ENCODE measurements around the gene MTG1. TPM values are rescaled to one million over a fixed set of nuclear protein-coding genes. Genes with fewer than 3 reads are reported as not detected.
"Not testable (repeated sequence)": the region's sequence is repeated elsewhere in the genome, so short reads cannot be mapped to it uniquely, and the experiment has no call there.

MTG1 gene
- polyA plus RNA-seq, 6 donors from 2014 or later, result 41.1 to 82.6 (median 47.3) TPM

DNA sequence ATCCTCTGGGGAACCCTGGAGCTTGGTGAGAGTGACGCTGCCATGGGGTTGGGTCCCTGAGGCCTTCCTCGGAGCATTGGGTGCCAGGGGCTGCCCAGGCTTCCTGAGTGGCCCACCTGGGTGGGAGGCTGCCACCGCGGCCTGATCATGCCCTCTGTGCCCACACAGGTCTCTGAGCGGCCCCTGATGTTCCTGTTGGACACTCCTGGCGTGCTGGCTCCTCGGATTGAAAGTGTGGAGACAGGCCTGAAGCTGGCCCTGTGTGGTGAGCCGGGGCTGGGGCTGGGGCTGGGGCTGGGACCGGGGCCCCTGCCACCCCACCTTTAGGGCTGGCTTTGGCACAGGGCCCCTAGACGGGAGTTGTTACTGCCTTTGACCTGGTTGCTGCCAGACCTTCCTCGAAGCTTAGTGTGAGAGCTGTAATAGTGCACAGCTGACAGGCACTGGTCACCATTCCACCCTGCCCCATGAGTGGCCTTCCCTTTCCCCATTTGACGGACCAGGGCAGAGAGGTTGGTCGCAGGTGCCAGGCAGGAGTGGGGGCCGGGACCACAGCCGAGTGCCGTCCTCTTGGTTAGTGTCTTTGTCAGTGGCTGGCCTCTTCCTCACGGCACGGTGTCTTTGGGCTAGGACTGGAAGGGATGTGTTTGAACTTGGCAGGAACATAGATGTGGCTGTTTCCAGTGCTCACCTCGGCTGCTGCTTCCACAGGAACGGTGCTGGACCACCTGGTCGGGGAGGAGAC is 8.2 kb downstream of the MTG1 start:
- peak overlapping the region in 1 of 6 donors; percentile 28 for H3K27ac Mint-ChIP-seq

DNA sequence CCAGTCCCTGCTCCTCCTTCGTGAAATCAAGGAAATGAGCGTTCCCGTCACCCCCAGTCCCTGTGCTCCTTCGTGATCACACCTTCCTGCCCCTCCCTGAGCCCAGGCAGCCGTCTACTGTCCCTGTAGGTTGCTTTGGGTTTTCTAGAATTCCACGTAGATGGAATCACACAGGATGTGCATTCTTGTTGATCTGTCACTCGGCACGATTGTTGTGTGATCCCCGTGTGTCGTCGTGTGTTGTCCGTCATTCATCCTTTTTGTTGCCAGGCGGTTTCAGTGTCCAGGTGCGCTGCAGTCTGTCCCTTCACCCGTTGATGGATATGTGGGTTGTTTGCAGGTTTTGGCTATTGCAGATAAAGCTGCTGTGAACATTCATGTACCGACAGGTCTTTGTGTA is 9.4 kb downstream of the MTG1 start:
- H3K4me3 Mint-ChIP-seq, result no peak overlapping the region
- H3K9me3 Mint-ChIP-seq, result no peaks in the 10 kb centered on the region
- ATAC-seq (ENCODE audit: low read depth in 2 of 2), result no peak
- H3K27me3 Mint-ChIP-seq, result no peaks in the 10 kb centered on the region
- DNase-seq, result no peak
- peak overlapping the region in 2 of 6 donors; percentile 29 to 41 for H3K27ac Mint-ChIP-seq
- H3K4me1 Mint-ChIP-seq, result peaks cover 37 to 51% (median 47%) of the 10 kb centered on the region in 3 donors
- peaks cover 18 to 33% of the 10 kb centered on the region in 2 donors for H3K36me3 Mint-ChIP-seq

More for the DNA sequence above, 8.2 kb downstream of the MTG1 start:
- H3K36me3 Mint-ChIP-seq, result peaks cover 10 to 24% of the 10 kb centered on the region in 2 donors
- H3K4me3 Mint-ChIP-seq, result no peak overlapping the region
- no peak for ATAC-seq (ENCODE audit: low read depth in 2 of 2)
- no peak for DNase-seq
- H3K27me3 Mint-ChIP-seq, result no peaks in the 10 kb centered on the region
- no peaks in the 10 kb centered on the region for H3K9me3 Mint-ChIP-seq
- H3K4me1 Mint-ChIP-seq, result peaks cover 38 to 57% (median 52%) of the 10 kb centered on the region in 3 donors

DNA sequence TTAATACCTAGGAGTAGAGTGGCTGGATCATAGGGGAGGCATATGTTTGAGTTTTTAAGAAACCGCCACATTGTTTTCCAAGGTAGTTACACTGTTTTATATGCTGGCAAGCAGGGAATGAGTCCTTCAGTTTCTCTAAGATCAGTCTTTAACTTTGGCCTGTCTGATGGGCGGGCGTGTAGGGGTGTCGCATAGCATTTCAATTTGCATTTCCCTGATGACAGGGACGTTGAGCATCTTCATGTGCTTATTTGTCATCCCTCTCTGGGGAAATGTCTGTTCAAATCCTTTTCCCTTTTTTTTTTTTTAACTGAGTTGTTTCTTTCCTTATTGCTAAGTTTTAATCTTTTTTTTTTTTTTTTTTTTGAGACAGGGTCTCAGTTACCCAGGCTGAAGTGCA is 9.8 kb downstream of the MTG1 start:
- ATAC-seq (ENCODE audit: low read depth in 2 of 2), result no peak
- no peak overlapping the region for H3K4me3 Mint-ChIP-seq
- peak overlapping the region in 1 of 6 donors; percentile 29 for H3K27ac Mint-ChIP-seq
- H3K9me3 Mint-ChIP-seq, result no peaks in the 10 kb centered on the region
- H3K36me3 Mint-ChIP-seq, result peaks cover 22 to 38% of the 10 kb centered on the region in 2 donors
- H3K27me3 Mint-ChIP-seq, result no peaks in the 10 kb centered on the region
- no peak for DNase-seq
- peaks cover 38 to 51% (median 47%) of the 10 kb centered on the region in 3 donors for H3K4me1 Mint-ChIP-seq

DNA sequence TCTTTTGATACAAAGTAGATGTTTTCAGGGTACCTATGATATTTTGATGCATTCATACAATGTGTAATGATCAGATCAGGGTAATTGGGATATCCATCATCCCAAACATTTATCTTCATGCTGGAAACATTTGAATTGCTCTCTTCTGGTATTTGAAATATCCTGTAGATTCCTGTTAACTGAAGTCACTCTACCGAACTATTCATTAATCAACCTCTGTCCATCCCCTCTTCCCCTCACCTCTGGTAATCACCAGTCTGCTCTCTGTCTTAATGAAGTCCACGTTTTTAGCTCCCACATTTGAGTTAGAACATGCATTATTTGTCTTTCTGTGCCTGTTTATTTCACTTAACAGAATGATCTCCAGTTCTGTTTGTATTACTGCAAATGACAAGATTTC is 11.3 kb downstream of the MTG1 start:
- Mint-ChIP-seq H3K9me3 (peaks cover 0 to 2% (median 0%) of the 10 kb centered on the region in 7 donors), H3K36me3 (peaks cover 35 to 53% of the 10 kb centered on the region in 2 donors), H3K27ac (peak overlapping the region in 3 of 6 donors; percentile 2 to 8 (median 5)), H3K27me3 (no peaks in the 10 kb centered on the region), H3K4me1 (peaks cover 41 to 48% (median 43%) of the 10 kb centered on the region in 3 donors), H3K4me3 (peak overlapping the region in 1 of 8 donors; percentile 16)
- DNase-seq (no peak), ATAC-seq (ENCODE audit: low read depth in 2 of 2) (no peak)

DNA sequence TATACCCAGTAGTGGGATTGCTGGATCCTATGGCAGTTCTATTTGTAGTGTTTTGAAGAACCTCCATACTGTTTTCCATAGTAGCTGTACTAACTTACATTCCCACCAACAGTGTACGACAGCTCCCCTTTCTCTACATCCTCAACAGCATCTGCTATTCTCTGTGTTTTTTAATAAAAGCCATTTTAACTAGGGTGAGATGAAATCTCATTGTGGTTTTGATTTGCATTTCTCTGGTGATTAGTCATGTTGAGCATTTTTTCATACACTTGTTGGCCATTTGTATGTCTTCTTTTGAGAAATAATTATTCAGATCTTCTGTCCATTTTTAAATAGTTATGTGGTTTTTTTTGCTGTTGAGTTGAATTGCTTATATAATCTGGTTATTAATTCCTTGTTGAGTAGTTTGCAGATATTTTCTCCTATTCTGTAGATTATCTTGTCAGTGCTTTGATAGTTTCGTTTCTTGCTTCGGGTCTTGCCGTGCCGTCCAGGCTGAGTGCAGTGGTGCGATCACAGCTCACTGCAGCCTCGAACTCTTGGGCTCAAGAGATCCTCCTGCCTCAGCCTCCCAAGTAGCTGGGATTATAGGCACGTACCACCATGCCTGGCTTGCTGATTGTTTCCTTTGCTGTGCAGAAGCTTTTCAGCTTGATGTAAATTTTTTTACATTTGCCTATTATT is 12.0 kb downstream of the MTG1 start:
- peaks cover 0 to 4% (median 3%) of the 10 kb centered on the region in 7 donors for H3K9me3 Mint-ChIP-seq
- H3K4me3 Mint-ChIP-seq, result peak overlapping the region in 5 of 8 donors; percentile 16 to 71 (median 41)
- peak overlapping the region in 1 of 6 donors; percentile 8 for H3K27ac Mint-ChIP-seq
- no peak for DNase-seq
- peaks cover 40 to 60% of the 10 kb centered on the region in 2 donors for H3K36me3 Mint-ChIP-seq
- H3K4me1 Mint-ChIP-seq, result peaks cover 35 to 46% (median 36%) of the 10 kb centered on the region in 3 donors
- ATAC-seq (ENCODE audit: low read depth in 2 of 2), result no peak
- H3K27me3 Mint-ChIP-seq, result no peaks in the 10 kb centered on the region

DNA sequence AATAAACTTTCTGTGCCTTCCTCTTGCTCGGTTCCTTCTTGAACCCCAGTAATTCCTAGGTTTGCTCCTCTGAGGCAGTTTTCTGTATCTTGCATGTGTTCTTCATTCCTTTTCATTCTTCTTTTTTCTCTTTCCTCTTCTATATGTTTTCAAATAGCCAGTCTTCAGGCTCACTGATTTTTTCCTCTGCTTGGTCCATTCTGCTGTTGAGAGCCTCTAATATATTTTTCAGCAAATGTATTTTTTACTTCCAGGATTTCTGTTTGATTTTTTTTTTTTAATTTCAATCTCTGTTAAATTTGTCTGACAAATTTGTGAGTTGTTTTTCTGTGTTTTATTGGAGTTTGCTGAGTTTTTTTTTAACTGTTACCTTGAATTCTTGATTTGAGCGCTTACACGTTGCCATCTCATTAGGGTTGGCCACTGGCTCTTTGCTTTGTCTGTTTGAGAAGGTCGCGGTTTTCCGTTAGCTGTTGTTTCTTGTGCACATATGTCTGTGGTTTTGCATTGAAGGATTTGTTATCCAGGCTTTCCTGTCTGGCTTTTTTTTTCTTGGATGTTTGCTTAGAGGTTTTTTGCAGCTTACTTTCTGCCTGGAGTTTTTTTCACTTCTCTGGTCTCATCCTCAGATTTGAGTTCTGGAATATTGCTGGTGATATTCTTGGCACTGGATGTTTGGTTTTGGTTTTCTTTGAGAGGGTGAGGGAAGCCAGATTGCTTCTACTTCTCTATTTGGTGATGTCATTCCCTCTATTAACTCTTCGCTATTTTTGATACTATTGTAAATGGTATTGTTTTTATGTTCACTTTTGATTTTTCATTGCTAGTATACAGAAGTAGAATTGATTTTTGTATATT is 17.8 kb downstream of the MTG1 start:
- peak overlapping the region in 2 of 8 donors; percentile 48 to 53 for H3K4me3 Mint-ChIP-seq
- H3K9me3 Mint-ChIP-seq, result peaks cover 5 to 39% (median 27%) of the 10 kb centered on the region in 7 donors
- ATAC-seq (ENCODE audit: low read depth in 2 of 2) (no peak), DNase-seq (no peak)
- peaks cover 63 to 74% of the 10 kb centered on the region in 2 donors for H3K36me3 Mint-ChIP-seq
- H3K27me3 Mint-ChIP-seq, result no peaks in the 10 kb centered on the region
- peaks cover 4 to 25% (median 7%) of the 10 kb centered on the region in 3 donors for H3K4me1 Mint-ChIP-seq
- H3K27ac Mint-ChIP-seq, result peak overlapping the region in 2 of 6 donors; percentile 16 to 89

DNA sequence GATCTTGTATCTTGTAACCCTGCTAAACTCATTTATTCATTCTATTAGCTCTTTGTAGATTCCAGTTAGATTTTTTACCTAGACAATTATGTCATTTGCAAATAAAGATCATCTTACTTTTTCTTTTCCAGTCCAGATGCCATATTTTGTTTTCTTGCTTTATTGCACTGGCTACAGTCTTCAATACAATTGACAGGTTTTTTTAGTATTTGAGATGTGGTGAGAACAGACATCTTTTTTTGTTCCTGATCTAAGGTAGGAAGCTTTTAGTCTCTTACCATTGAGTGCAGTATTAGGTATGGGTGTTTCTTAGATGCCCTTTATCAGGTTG is 18.4 kb downstream of the MTG1 start:
- Mint-ChIP-seq H3K4me1 (peaks cover 0 to 25% (median under 1%) of the 10 kb centered on the region in 3 donors), H3K9me3 (peaks cover 5 to 39% (median 27%) of the 10 kb centered on the region in 7 donors), H3K36me3 (peaks cover 63 to 74% of the 10 kb centered on the region in 2 donors), H3K27me3 (no peaks in the 10 kb centered on the region), H3K4me3 (peak overlapping the region in 1 of 8 donors; percentile 48), H3K27ac (peak overlapping the region in 1 of 6 donors; percentile 89)
- ATAC-seq (ENCODE audit: low read depth in 2 of 2), result no peak
- DNase-seq, result no peak

DNA sequence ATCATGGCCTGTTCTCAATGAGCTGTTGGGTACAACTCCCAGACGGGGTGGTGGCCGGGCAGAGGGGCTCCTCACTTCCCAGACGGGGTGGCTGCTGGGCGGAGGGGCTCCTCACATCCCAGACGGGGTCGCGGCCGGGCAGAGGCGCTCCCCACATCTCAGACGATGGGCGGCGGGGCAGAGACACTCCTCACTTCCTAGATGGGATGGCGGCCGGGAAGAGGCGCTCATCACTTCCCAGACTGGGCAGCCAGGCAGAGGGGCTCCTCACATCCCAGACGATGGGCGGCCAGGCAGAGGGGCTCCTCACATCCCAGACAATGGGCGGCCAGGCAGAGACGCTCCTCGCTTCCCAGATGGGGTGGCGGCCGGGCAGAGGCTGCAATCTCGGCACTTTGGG is 20.4 kb downstream of the MTG1 start:
- peaks cover 46 to 58% of the 10 kb centered on the region in 2 donors for H3K36me3 Mint-ChIP-seq
- H3K27ac Mint-ChIP-seq; H3K4me3 Mint-ChIP-seq; DNase-seq; ATAC-seq (ENCODE audit: low read depth in 2 of 2); H3K27me3 Mint-ChIP-seq: not testable (repeated sequence)
- H3K4me1 Mint-ChIP-seq, result peaks cover 0 to 17% (median 0%) of the 10 kb centered on the region in 3 donors
- H3K9me3 Mint-ChIP-seq, result peaks cover 5 to 38% (median 27%) of the 10 kb centered on the region in 7 donors

DNA sequence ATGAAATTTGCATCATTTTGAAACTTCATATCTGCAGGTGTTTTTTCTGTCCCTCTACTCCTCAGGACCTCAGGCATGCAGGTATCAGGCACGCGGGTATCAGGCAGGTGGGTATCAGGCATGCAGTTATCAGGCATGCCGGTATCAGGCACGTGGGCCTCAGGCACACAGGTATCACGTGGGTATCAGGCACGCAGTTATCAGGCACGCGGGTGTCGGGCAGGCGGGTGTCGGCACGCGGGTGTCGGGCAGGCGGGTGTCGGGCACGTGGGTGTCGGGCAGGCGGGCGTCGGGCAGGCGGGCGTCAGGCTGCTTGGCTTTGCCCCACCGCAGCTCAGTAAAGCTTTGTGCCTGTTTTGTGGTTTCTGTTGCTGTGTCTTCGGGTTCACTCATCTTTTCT is 21.8 kb downstream of the MTG1 start:
- H3K9me3 Mint-ChIP-seq, result peaks cover 5 to 37% (median 26%) of the 10 kb centered on the region in 7 donors
- ATAC-seq (ENCODE audit: low read depth in 2 of 2) (no peak), DNase-seq (no peak)
- peak overlapping the region in 3 of 6 donors; percentile 56 to 80 (median 70) for H3K27ac Mint-ChIP-seq
- H3K4me3 Mint-ChIP-seq, result no peak overlapping the region
- H3K36me3 Mint-ChIP-seq, result peaks cover 36 to 47% of the 10 kb centered on the region in 2 donors
- no peaks in the 10 kb centered on the region for H3K27me3 Mint-ChIP-seq
- H3K4me1 Mint-ChIP-seq, result peaks cover 0 to 8% (median 4%) of the 10 kb centered on the region in 3 donors

DNA sequence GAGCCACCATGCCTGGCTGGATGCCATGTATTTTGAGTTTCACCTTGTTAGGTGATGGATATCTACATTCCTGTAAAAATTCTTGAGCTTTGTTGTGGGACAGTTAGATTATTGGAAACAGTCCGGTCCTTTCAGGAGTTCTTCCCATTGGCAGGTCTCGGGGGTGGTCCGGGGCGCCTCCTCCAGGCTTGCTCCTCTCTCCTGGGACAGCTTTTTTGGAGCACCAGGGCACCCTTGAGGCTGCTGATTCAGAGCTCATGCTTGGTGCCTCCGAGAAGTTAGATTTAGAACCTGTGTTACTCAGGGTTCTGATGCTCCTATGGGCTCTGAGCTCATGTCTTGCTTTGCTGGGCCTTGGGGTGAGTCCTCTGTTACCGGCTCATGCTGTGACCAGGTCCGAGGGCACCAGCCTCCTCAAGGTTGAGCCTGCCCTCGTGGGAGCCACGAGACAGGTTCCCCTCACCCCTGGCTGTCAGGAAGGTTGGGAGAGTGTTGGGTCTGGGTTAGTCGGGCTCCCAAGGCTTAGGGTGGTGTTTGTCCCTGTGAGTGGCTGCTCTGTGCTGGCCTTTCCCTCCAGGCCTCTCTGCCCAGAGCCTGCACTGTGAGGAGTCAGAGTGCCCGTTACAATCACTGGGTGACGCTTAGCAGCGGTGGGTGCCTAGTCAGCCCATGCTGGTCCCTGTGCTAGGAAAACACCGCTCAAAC is 24.5 kb downstream of the MTG1 start:
- DNase-seq (no peak), ATAC-seq (ENCODE audit: low read depth in 2 of 2) (no peak)
- H3K4me1 Mint-ChIP-seq, result peaks cover 6 to 10% (median 7%) of the 10 kb centered on the region in 3 donors
- H3K27ac Mint-ChIP-seq, result no peak overlapping the region
- H3K4me3 Mint-ChIP-seq, result no peak overlapping the region
- H3K27me3 Mint-ChIP-seq, result no peaks in the 10 kb centered on the region
- peaks cover 13 to 23% of the 10 kb centered on the region in 2 donors for H3K36me3 Mint-ChIP-seq
- peaks cover 0 to 13% (median 6%) of the 10 kb centered on the region in 7 donors for H3K9me3 Mint-ChIP-seq

DNA sequence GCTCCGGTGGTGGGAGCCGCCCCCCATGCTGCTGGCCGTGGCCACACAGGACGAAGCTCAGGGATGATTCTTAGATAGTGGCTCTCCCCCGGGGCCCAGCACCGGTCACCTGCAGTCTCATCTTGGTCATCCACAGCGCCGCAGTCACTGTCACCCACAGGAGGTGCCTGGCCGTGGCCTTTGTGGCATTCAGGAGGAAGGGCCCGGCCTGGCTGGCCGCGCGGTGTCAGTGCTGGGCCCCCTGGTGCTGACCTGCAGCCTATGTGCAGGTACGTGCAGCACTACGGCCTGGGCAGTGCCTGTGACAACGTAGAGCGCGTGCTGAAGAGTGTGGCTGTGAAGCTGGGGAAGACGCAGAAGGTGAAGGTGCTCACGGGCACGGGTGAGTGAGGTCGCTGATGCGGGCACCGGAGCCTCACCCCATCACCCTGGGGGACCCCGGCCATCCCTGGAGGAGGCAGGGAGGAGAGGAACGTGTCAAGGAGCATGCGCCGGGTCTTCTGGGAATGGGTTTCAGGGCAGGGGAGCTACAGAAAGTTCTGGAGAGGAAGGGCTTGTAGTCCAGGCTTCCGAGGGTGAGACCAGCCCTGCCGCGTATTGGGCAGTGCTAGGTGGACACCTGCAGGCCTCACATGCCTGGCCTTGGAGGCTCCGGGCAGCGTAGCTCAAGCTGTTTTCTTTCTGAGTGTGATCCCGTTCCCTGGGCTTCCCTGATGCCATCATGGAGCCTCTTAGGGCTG is 25.4 kb downstream of the MTG1 start:
- H3K27ac Mint-ChIP-seq, result peak overlapping the region in 1 of 6 donors; percentile 76
- H3K9me3 Mint-ChIP-seq, result peaks cover 0 to 10% (median 4%) of the 10 kb centered on the region in 7 donors
- H3K4me1 Mint-ChIP-seq, result peaks cover 6 to 10% (median 10%) of the 10 kb centered on the region in 3 donors
- H3K4me3 Mint-ChIP-seq, result no peak overlapping the region
- no peaks in the 10 kb centered on the region for H3K27me3 Mint-ChIP-seq
- H3K36me3 Mint-ChIP-seq, result peaks cover 9 to 19% of the 10 kb centered on the region in 2 donors
- ATAC-seq (ENCODE audit: low read depth in 2 of 2) (no peak), DNase-seq (no peak)

DNA sequence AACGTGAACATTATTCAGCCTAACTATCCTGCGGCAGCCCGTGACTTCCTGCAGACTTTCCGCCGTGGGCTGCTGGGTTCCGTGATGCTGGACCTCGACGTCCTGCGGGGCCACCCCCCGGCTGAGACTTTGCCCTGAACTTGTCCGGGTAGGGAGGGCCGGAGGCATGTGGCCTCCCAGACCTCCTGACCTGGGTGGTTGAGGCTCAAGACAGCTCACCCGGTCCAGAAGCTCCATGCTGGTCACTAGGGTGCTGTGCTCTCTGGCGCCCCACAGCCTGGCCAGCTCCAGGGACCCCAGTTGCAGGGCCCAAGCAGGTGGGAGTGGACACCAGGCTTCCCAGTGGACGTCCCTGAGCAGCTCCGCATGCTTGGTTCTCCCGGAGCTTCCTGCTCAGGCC is 26.1 kb downstream of the MTG1 start:
- DNase-seq (no peak), ATAC-seq (ENCODE audit: low read depth in 2 of 2) (no peak)
- Mint-ChIP-seq H3K9me3 (peaks cover 0 to 9% (median 4%) of the 10 kb centered on the region in 7 donors), H3K4me3 (no peak overlapping the region), H3K27ac (no peak overlapping the region), H3K4me1 (peaks cover 6 to 10% (median 10%) of the 10 kb centered on the region in 3 donors), H3K36me3 (peaks cover 9 to 17% of the 10 kb centered on the region in 2 donors), H3K27me3 (no peaks in the 10 kb centered on the region)
